ENCODE data around the gene BDH1.
"Not testable (repeated sequence)": the region's sequence is repeated elsewhere in the genome, so short reads cannot be mapped to it uniquely, and the experiment has no call there.

BDH1 gene

DNA sequence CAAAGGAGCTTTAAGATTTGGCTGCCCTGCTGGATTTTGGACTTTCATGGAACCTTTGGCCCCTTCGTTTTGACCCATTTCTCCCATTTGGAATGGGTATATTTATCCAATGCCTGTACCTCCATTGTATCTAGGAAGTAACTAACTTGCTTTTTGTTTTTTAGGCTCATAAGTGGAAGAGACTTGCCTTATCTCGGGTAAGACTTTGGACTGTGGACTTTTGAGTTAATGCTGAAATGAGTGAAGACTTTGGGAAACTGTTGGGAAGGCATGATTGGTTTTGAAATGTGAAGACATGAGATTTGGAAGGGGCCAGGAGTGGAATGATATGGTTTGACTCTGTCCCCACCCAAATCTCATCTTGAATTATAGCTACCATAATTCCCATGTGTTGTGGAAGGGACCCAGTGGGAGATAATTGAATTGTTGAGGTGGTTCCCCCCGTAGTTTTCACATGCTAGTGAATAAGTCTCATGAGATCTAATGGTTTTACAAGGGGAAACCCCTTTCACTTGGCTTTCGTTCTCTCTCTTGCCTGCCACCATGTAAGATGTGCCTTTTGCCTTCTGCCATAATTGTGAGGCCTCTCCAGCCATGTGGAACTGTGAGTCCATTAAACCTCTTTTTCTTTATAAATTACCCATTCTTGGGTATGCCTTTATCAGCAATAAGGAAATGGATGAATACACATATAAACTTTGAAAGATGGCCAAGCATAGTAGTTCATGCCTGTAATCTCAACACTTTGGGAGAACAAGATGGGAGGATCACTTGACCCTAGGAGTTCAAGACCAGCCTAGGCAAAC is 15.5 kb upstream of the BDH1 start:
- H3K4me3 Mint-ChIP-seq; H3K36me3 Mint-ChIP-seq; ATAC-seq (ENCODE audit: low read depth); H3K4me1 Mint-ChIP-seq; DNase-seq (ENCODE audit: low spot score in 2 of 2); H3K27ac Mint-ChIP-seq: not testable (repeated sequence)
- Mint-ChIP-seq H3K27me3 (peaks cover 11% of the 10 kb centered on the region), H3K9me3 (peaks cover 13% of the 10 kb centered on the region)

DNA sequence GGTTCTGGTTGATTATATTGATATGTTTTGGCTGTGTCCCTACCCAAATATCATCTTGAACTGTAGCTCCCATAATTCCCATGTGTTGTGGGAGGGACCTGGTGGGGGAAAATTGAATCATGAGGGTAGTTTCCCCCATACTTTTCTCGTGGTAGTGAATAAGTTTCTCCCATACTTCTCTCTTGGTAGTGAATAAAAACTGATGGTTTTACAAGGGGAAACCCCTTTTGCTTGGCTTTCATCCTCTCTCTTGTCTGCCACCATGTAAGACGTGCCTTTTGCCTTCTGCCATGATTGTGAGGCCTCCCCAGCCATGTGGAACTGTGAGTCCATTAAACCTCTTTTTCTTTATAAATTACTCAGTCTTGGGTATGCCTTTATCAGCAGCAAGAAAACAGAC is 13.7 kb upstream of the BDH1 start:
- H3K27ac Mint-ChIP-seq; H3K4me3 Mint-ChIP-seq; H3K4me1 Mint-ChIP-seq; H3K36me3 Mint-ChIP-seq; DNase-seq (ENCODE audit: low spot score in 2 of 2); H3K27me3 Mint-ChIP-seq; ATAC-seq (ENCODE audit: low read depth): not testable (repeated sequence)
- H3K9me3 Mint-ChIP-seq: peaks cover 13% of the 10 kb centered on the region

DNA sequence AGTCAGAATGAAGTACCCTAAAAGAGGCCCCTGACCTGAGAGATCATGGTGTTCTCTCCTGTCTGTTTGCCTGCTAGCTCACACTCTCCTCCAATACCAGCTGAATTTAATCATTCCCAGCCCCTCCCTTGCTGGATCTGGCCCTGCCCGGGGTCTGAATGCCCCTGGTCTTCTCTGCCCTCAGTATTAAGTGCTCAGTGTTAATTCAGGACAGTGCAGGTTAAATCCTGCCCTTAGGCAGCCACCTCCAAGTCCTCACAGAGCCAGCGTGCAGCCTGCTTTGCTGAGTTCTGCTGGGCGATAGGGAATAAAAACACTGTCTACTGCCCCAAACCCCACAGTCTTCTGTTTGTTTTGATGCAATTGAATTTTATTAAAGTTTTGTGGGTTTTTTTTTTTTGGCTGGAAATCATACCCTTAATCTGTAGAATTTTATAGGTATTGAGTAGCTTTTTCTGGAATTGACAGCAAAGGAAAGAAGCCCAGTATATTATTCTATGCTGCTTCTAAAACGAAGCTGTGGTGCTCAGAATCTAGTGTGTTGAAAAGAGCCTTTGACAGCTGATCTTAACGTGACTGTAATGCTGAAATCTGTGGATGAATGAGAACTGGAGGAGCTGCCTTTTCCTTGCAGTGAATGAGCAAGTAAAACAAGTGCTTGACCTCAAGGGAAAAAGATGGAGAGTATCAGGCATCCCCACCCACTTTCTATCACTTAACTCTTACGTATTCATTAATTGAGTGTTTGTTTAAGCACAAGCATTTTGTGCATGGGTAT is 12.3 kb upstream of the BDH1 start:
- Mint-ChIP-seq H3K27ac (no peak overlapping the region), H3K36me3 (peaks cover 10% of the 10 kb centered on the region), H3K27me3 (peaks cover 6% of the 10 kb centered on the region), H3K9me3 (peaks cover 14% of the 10 kb centered on the region), H3K4me3 (no peak overlapping the region), H3K4me1 (no peaks in the 10 kb centered on the region)
- DNase-seq (ENCODE audit: low spot score in 2 of 2) (no peak), ATAC-seq (ENCODE audit: low read depth) (no peak)

DNA sequence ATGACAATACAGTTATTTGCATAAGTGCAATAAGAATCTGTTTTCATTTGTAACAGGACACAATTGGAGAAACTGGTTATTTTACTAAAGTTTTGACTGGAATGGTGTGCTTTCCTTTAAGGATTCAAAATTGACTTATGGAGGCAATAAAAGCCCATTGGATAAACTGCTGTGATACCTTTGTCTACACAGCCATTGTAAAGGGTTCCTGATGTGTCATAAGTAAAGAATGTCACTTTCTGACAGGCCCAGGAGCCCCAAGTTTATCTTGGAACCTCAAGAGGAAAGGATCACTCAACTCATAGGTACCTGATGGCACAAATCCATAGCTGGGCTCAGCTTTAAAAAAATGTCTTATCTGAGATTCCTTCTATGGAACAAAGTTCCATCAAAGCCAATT is 10.4 kb upstream of the BDH1 start:
- not testable (repeated sequence) for H3K4me1 Mint-ChIP-seq; H3K27me3 Mint-ChIP-seq; H3K36me3 Mint-ChIP-seq; DNase-seq (ENCODE audit: low spot score in 2 of 2); ATAC-seq (ENCODE audit: low read depth); H3K27ac Mint-ChIP-seq; H3K4me3 Mint-ChIP-seq
- peaks cover 11% of the 10 kb centered on the region for H3K9me3 Mint-ChIP-seq

DNA sequence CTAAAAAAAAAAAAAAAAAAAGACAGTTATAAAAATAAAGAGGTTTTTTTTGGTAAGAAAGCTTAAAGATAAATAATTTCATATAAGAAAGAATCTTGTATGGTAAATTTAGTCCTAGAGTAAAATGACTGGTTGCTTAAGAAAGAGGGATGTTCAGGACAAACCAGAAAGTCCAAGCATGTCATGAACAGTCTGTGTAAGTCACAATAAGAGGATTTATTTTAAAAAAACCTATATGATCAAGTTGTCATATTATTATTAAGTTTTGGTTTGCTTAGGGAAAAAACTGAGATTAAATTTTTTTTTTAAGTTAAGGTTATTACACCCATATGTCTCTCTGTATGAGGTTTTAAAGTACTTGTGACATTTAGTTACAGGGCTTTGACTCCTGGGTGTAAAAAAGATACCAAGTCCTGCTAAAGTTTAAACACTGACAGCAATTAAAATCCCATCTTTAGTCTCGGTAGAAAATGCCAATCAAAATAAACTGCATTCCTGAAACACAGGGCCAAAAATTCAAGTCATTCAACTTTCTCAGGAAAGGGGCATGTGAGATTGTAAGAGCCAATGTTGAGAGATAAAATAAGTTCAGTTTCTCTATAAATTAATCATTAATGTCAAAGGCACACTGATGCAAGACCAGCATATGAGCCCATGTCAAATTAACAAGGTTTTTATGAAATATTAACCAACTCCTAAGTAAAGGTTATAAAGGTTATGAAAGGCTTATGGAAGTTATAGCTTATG is 8.5 kb upstream of the BDH1 start:
- Mint-ChIP-seq H3K36me3 (peaks cover 5% of the 10 kb centered on the region), H3K4me1 (peaks cover 8% of the 10 kb centered on the region), H3K4me3 (no peak overlapping the region), H3K9me3 (peaks cover 3% of the 10 kb centered on the region), H3K27me3 (peaks cover 6% of the 10 kb centered on the region), H3K27ac (no peak overlapping the region)
- ATAC-seq (ENCODE audit: low read depth) (no peak), DNase-seq (ENCODE audit: low spot score in 2 of 2) (no peak)

DNA sequence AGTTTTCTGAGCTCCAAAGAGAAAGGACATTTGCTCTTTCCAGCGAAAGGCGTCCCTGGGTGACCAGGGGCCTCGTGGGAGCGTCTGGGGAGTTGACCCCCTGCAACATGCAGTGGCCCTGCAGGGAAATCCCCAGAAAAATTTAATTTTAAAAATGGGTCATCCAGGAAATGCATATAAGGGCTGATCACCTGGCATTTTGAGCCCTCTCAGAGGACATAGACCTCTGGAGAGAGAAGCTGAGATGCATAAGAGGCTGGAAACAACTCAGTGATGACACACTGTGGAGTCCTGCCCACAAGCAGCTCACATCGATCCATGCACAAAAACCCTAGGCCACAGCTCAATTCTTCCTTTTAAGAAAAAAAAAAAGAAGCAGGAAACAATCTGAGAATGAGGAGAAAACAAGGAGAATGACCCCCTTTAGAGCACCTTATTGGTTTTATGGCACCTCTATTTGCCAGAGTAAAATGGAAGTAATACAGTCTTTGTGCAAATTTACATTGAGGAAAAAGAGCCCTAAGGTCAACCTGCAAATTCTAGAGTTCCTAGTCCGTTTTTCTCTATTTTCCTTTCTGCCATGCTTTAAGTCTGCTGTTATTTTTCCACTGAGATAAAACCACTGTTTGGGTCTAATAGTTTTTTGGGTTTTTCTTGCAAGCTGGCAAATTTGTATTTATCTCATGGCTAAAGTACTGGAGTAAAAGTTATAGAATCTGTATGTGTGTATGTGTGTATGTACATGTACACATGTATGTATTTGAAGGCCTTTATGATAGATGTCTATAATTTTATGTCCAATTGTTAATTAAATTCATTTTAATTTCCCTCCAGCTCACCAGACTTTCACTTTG is 6.9 kb upstream of the BDH1 start:
- DNase-seq (ENCODE audit: low spot score in 2 of 2) (no peak), ATAC-seq (ENCODE audit: low read depth) (peak; percentile 41)
- H3K36me3 Mint-ChIP-seq: peaks cover 2% of the 10 kb centered on the region
- H3K4me3 Mint-ChIP-seq: peak overlapping the region; percentile 22
- H3K9me3 Mint-ChIP-seq: peaks cover 3% of the 10 kb centered on the region
- peak overlapping the region; percentile 48 for H3K27ac Mint-ChIP-seq
- peaks cover 8% of the 10 kb centered on the region for H3K4me1 Mint-ChIP-seq
- H3K27me3 Mint-ChIP-seq: peaks cover 2% of the 10 kb centered on the region

DNA sequence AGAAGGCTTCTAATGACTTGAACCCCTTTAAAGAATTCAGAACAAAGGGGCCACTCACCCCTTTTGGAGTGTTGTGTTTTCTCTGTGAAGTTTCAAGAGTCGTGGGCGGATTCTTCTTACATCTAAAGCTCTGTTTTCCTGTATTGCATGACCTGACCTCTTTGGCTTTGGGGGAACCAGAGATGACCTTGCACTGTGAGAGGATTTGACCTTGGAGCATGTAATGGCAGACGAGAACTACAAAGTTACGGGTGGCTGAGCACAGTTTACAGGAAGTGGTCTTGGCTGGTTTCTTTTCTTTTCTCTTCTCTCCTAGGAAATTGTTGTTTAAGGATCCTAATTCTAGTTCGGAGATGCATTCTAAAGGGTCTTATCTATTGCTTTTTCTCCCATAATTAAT is 6.2 kb upstream of the BDH1 start:
- peak overlapping the region; percentile 22 for H3K4me3 Mint-ChIP-seq
- H3K4me1 Mint-ChIP-seq: peaks cover 8% of the 10 kb centered on the region
- no peak for DNase-seq (ENCODE audit: low spot score in 2 of 2)
- peaks cover 3% of the 10 kb centered on the region for H3K9me3 Mint-ChIP-seq
- H3K27me3 Mint-ChIP-seq: no peaks in the 10 kb centered on the region
- peak; percentile 53 for ATAC-seq (ENCODE audit: low read depth)
- H3K27ac Mint-ChIP-seq: peak overlapping the region; percentile 48
- H3K36me3 Mint-ChIP-seq: peaks cover 2% of the 10 kb centered on the region

DNA sequence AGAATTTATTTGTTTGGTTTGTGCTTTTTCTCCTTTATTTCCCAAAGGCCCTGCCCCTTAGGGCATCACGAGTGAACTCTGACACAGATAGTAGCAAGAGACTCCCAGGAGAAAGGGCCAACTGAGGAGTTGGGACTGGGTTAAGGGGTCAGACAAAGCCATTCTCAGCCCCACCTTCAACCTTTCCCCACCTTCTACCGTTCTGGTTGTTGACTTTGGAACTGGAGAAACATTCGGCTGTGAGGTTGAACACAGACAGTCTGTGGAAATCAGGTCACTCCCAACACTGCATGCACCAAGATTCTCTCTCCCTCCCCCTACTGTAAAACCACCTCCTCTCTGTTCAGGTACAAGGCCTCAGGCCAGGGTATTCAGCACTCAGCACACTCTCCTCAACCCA is 3.9 kb upstream of the BDH1 start:
- Mint-ChIP-seq H3K36me3 (peaks cover 2% of the 10 kb centered on the region), H3K9me3 (peaks cover 3% of the 10 kb centered on the region), H3K27ac (no peak overlapping the region), H3K4me1 (peaks cover 8% of the 10 kb centered on the region), H3K4me3 (no peak overlapping the region), H3K27me3 (no peaks in the 10 kb centered on the region)
- DNase-seq (ENCODE audit: low spot score in 2 of 2) (no peak), ATAC-seq (ENCODE audit: low read depth) (no peak)

DNA sequence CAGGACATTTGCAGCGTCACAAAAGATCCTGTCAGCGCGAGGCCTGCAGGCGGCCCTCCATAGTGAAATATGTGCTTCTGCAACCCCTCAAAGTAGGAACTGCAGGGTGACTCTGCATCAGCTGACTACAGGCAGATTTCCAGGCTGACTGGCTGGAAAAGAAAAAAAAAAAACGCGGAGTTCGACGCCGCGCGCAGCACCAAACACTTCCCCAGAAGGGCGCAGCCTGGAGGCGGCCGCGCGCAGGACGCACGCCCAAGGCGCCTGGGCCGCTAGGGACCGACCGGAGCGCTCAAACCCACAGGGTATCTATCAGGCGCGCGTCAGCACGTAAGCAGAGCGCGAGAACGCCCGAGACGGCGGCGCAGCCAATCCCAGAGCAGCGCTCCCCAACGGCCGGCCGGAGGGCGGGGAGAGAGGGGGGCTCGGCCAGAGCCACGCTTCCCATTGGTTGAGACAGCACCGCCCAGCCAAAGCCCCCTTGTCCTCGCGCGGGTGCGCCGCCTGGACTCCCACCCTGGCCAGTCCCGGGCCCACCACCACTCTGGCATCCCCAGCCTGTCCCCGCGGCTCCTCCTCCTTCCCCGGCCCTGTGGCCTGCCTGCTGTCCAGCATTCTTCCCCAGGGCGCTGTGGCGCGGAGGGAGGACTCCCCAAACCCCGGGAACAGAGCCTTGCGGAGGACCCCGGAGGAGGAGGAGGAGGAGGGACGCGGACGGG is 1.0 kb downstream of the BDH1 start:
- ATAC-seq (ENCODE audit: low read depth) (peak; percentile 95), DNase-seq (ENCODE audit: low spot score in 2 of 2) (peak; percentile 86 to 90)
- Mint-ChIP-seq H3K27me3 (no peaks in the 10 kb centered on the region), H3K36me3 (peaks cover 3% of the 10 kb centered on the region), H3K4me1 (peaks cover 9% of the 10 kb centered on the region), H3K27ac (peak overlapping the region; percentile 75), H3K9me3 (no peaks in the 10 kb centered on the region), H3K4me3 (peak overlapping the region; percentile 88)

DNA sequence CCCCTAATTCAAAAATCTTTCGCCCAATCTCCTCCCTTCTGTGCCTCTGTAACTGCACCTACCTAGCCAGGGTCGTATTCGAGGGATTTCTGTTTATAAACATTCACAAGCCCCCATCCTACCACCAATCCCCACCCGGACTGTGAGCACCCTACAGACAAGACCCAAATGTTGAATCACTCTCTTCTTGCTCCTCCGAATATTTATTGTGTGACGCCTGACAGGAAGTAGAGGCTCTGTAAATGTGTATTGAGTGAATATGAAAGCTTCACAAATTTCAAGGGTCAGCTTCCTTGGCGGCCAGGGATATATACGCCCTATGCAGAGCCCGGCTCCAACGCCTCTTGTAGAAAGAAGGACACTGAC is 1.6 kb downstream of the BDH1 start:
- Mint-ChIP-seq H3K36me3 (peaks cover 3% of the 10 kb centered on the region), H3K27me3 (no peaks in the 10 kb centered on the region), H3K9me3 (no peaks in the 10 kb centered on the region), H3K4me1 (peaks cover 9% of the 10 kb centered on the region), H3K4me3 (peak overlapping the region; percentile 88), H3K27ac (peak overlapping the region; percentile 75)
- ATAC-seq (ENCODE audit: low read depth) (no peak), DNase-seq (ENCODE audit: low spot score in 2 of 2) (no peak)

DNA sequence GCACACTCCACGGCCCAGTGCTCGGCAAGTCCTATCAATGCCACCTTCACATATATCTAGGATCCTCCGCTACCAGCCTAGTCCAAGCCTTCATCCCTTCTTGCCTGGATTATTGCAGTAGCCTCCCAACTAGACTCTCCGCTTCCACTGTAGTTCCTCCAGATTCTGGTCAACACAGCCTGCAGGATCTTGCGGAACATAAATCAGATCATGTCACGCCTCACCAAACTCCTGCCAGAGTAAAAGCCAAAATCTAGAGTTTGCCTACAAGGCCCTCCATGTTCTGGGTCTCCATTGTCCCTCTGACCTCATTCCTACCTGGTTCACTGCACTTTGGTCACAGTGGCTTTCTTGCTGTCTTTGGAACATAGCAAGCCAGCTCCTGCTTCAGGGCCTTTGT is 3.6 kb downstream of the BDH1 start:
- Mint-ChIP-seq H3K27me3 (no peaks in the 10 kb centered on the region), H3K36me3 (peaks cover 3% of the 10 kb centered on the region), H3K4me3 (no peak overlapping the region), H3K4me1 (peaks cover 11% of the 10 kb centered on the region), H3K27ac (no peak overlapping the region), H3K9me3 (no peaks in the 10 kb centered on the region)
- DNase-seq (ENCODE audit: low spot score in 2 of 2) (no peak), ATAC-seq (ENCODE audit: low read depth) (no peak)

DNA sequence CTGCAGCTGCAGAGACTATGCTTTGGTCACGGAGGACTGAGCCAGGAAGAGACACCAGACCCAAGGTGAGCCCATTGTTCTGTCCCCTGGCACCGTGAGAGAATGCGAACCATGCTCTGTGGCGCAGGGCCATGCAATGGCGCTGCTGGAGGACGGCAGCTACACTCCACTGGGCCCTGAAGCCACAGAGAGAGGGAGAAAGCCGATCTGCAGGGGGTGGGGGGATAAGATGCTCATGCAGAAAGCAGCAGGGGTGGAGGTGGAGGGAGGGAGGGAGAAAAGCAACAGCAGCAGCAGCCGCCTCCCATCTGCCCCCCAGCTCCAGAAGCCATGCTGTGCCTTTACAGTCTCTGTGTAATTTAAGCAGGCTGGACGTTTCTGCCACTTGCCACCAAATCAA is 5.3 kb downstream of the BDH1 start:
- peaks cover 6% of the 10 kb centered on the region for H3K36me3 Mint-ChIP-seq
- no peak for ATAC-seq (ENCODE audit: low read depth)
- no peak for DNase-seq (ENCODE audit: low spot score in 2 of 2)
- peaks cover 11% of the 10 kb centered on the region for H3K4me1 Mint-ChIP-seq
- no peak overlapping the region for H3K4me3 Mint-ChIP-seq
- H3K27me3 Mint-ChIP-seq: no peaks in the 10 kb centered on the region
- H3K9me3 Mint-ChIP-seq: no peaks in the 10 kb centered on the region
- H3K27ac Mint-ChIP-seq: no peak overlapping the region

DNA sequence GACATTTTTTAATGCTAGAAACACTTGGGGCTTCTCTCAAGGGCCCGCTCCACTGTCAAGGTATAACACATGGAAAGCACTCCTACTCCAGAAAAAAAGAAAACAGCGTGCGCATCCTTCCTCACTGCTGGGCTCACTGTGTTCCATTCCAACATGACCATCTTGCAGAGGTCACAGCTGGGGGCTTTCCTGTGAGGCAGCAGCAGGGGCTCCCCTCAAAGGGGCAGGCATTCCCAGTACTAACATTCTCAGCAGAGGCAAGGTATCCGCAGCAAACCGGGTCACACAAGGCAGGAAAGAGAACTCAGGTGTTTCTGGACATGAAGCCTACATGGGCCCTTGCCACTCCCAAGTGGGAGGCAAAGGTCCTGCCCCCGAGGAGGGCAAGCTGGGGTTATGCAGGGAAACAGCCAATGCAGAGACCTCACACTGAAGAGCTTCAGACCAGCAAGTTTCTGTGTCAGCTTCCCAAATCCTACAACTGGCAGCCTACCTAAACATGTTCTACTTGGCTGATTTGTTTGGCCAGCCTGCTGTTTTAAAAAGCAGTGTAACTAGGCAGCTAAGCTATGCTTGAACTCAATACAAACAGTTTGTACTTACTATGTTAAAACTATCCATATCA is 6.4 kb downstream of the BDH1 start:
- H3K4me3 Mint-ChIP-seq: no peak overlapping the region
- DNase-seq (ENCODE audit: low spot score in 2 of 2): no peak
- ATAC-seq (ENCODE audit: low read depth): no peak
- peaks cover 9% of the 10 kb centered on the region for H3K36me3 Mint-ChIP-seq
- peaks cover 11% of the 10 kb centered on the region for H3K4me1 Mint-ChIP-seq
- H3K9me3 Mint-ChIP-seq: no peaks in the 10 kb centered on the region
- no peaks in the 10 kb centered on the region for H3K27me3 Mint-ChIP-seq
- no peak overlapping the region for H3K27ac Mint-ChIP-seq

All from memory B cell (primary cell).